ENCODE results near the gene AFF2. TPM values are rescaled to one million over a fixed set of nuclear protein-coding genes. Genes with fewer than 3 reads are reported as not detected.

AFF2 gene
- total RNA-seq, 4 donors from 2014 or later: 0.27 to 0.32 TPM; not detected in 2

DNA sequence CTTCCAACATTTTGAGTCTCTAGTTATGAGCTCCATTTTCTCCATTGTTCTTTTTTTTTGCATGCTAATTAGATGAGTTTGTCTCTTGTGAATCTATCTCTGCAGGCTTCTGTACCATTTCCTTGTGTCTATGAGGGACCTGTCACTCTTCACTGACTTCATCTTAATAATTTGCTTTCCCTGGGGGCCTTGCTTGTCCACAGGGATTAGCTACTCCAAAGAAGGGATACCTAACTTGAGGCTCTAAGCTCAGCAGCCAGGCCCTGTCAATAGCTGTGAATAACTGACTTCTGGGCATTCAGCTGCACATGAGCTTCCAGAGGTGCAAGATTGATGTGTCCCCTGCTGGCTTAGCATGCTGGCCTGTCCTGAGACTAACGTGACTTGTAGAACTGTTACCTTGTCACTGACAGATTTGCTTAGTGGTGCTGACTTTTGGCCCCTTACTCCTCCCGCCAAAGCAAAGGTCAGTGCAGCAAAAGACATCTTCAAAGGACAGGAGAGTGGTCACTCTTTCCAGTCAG, 124.6 kb downstream of the AFF2 start:
- H3K36me3 ChIP-seq: no peaks in the 10 kb centered on the region
- no peak for DNase-seq
- no peak overlapping the region for H3K4me3 ChIP-seq
- WGBS, 2 donors (ENCODE audit: low coverage in 1 of 2): 48% methylated on average over 2 of the region's 2 CpGs; no CpG with 5 or more reads in 1 of the 2 donors
- in situ Hi-C loops (cut with MboI; ENCODE audit: low pct_ligation_motif_present in 1 of 4, low pct_unique_long_range_greater_than_20kb in 1 of 4, low sequenced_read_pairs in 3 of 4) (no loop called here), intact Hi-C loops (cut with DNase I; ENCODE audit: low total_unique reads) (no loop called here)
- no peaks in the 10 kb centered on the region for H3K27me3 ChIP-seq
- TF ChIP-seq POLR2A (IDR thresholded peaks at IDR 0.05) (no peak), POLR2AphosphoS5 (IDR thresholded peaks at IDR 0.05) (no peak), EP300 (IDR thresholded peaks at IDR 0.05; ENCODE audit: low read depth) (no peak)
- TF ChIP-seq, protein P1, sequence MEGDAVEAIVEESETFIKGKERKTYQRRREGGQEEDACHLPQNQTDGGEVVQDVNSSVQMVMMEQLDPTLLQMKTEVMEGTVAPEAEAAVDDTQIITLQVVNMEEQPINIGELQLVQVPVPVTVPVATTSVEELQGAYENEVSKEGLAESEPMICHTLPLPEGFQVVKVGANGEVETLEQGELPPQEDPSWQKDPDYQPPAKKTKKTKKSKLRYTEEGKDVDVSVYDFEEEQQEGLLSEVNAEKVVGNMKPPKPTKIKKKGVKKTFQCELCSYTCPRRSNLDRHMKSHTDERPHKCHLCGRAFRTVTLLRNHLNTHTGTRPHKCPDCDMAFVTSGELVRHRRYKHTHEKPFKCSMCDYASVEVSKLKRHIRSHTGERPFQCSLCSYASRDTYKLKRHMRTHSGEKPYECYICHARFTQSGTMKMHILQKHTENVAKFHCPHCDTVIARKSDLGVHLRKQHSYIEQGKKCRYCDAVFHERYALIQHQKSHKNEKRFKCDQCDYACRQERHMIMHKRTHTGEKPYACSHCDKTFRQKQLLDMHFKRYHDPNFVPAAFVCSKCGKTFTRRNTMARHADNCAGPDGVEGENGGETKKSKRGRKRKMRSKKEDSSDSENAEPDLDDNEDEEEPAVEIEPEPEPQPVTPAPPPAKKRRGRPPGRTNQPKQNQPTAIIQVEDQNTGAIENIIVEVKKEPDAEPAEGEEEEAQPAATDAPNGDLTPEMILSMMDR (IDR thresholded peaks at IDR 0.05): no peak
- no peak overlapping the region for H3K27ac ChIP-seq
- no peaks in the 10 kb centered on the region for H3K4me1 ChIP-seq
- H3K9me3 ChIP-seq: no peaks in the 10 kb centered on the region

- DNase-seq: no peak
- in situ Hi-C loops (cut with MboI; ENCODE audit: low pct_ligation_motif_present in 1 of 4, low pct_unique_long_range_greater_than_20kb in 1 of 4, low sequenced_read_pairs in 3 of 4): no loop called here
Measured at GRCh38 chrX:148628621-148629020, 128.2 kb downstream of the AFF2 start.

DNA sequence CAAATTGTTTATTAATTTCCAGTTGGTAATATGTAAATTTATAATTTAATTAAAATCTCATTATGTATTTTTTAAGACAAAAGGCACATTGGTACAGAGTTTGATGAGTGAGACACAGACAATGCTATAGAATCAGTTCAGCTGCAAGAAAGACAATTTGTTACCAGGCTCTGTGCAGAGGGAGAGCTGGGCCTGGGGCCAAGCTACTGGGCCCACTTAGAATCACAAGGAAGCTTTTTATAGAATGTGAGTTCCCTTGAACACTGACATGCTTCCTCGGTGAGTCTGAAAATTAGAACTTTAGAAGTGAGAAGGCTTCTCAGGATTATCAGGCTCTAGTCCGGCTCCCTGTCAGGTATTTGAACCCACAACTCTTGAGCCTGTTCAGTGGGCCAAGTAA, 129.0 kb downstream of the AFF2 start:
- intact Hi-C loops (cut with DNase I; ENCODE audit: low total_unique reads) (no loop called here), in situ Hi-C loops (cut with MboI; ENCODE audit: low pct_ligation_motif_present in 1 of 4, low pct_unique_long_range_greater_than_20kb in 1 of 4, low sequenced_read_pairs in 3 of 4) (no loop called here)
- no peaks in the 10 kb centered on the region for H3K36me3 ChIP-seq
- DNase-seq: no peak
- 89% methylated on average over 2 of the region's 2 CpGs; no CpG with 5 or more reads in 1 of the 2 donors for WGBS, 2 donors (ENCODE audit: low coverage in 1 of 2)
- no peak overlapping the region for H3K4me3 ChIP-seq
- TF ChIP-seq POLR2AphosphoS5 (IDR thresholded peaks at IDR 0.05): no peak
- TF ChIP-seq, protein P1 (IDR thresholded peaks at IDR 0.05): no peak
- no peak for TF ChIP-seq EP300 (IDR thresholded peaks at IDR 0.05; ENCODE audit: low read depth)
- no peak for TF ChIP-seq POLR2A (IDR thresholded peaks at IDR 0.05)
- no peak overlapping the region for H3K27ac ChIP-seq
- H3K27me3 ChIP-seq: no peaks in the 10 kb centered on the region
- no peaks in the 10 kb centered on the region for H3K4me1 ChIP-seq
- H3K9me3 ChIP-seq: no peaks in the 10 kb centered on the region

More at GRCh38 chrX:148628621-148629020, 128.2 kb downstream of the AFF2 start:
- Histone ChIP-seq H3K27me3 (no peaks in the 10 kb centered on the region), H3K9me3 (no peaks in the 10 kb centered on the region), H3K27ac (no peak overlapping the region), H3K4me3 (no peak overlapping the region), H3K36me3 (no peaks in the 10 kb centered on the region), H3K4me1 (no peaks in the 10 kb centered on the region)
- intact Hi-C loops (cut with DNase I; ENCODE audit: low total_unique reads): no loop called here
- TF ChIP-seq EP300 (IDR thresholded peaks at IDR 0.05; ENCODE audit: low read depth) (no peak), POLR2AphosphoS5 (IDR thresholded peaks at IDR 0.05) (no peak), POLR2A (IDR thresholded peaks at IDR 0.05) (no peak)
- TF ChIP-seq, protein P1 (IDR thresholded peaks at IDR 0.05): no peak

DNA sequence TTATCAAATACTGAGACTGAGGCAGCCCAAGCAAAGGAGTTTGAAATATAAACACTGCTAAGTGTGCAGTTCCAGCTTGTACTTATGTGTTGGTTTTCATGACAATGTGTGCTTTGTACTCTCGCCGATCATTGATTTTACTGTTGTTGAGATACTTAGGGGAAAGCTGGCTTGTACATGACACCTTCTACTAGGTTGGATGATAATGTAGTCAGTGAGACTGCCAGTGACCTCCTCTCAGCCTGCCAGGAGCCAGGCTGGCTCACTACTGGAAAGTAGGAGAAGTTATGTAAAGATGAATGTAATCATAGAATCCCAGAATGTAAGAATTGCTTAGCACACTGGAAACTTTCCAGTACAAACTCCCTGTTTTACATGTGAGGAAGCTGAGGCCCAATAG, 132.0 kb downstream of the AFF2 start:
- no peaks in the 10 kb centered on the region for H3K9me3 ChIP-seq
- H3K27me3 ChIP-seq: no peaks in the 10 kb centered on the region
- intact Hi-C loops (cut with DNase I; ENCODE audit: low total_unique reads) (no loop called here), in situ Hi-C loops (cut with MboI; ENCODE audit: low pct_ligation_motif_present in 1 of 4, low pct_unique_long_range_greater_than_20kb in 1 of 4, low sequenced_read_pairs in 3 of 4) (no loop called here)
- no peak for TF ChIP-seq POLR2AphosphoS5 (IDR thresholded peaks at IDR 0.05)
- TF ChIP-seq, protein P1 (IDR thresholded peaks at IDR 0.05): no peak
- TF ChIP-seq POLR2A (IDR thresholded peaks at IDR 0.05): no peak
- TF ChIP-seq EP300 (IDR thresholded peaks at IDR 0.05; ENCODE audit: low read depth): no peak
- no peak overlapping the region for H3K27ac ChIP-seq
- no peak for DNase-seq
- WGBS, 2 donors (ENCODE audit: low coverage in 1 of 2): 52% methylated on average over 2 of the region's 2 CpGs; no CpG with 5 or more reads in 1 of the 2 donors
- no peaks in the 10 kb centered on the region for H3K4me1 ChIP-seq
- no peaks in the 10 kb centered on the region for H3K36me3 ChIP-seq
- H3K4me3 ChIP-seq: no peak overlapping the region
